WI38 (cell line): ENCODE measurements around the gene CRYM.

ENCODE experiments used
- H3K4me3 ChIP-seq: 2 replicates; pipeline ENCODE4 v1.5.1; 2011; ENCODE audit warnings: low read depth, mild to moderate bottlenecking, control low read depth, low read length
- CTCF ChIP-seq: IDR thresholded peaks from 2 replicates; pipeline ENCODE4 v1.5.1; 2012; ENCODE audit warnings: low read depth, mild to moderate bottlenecking, control low read depth, low read length

The CRYM gene

GRCh38 chr16:21284414-21284813 is 6.3 kb upstream of the CRYM start:
- no peak overlapping the region; the same call in 1 of the 2 replicates for H3K4me3 ChIP-seq
- TF ChIP-seq CTCF = no peak

- TF ChIP-seq CTCF = peak; percentile 61
- H3K4me3 ChIP-seq = peak overlapping the region; percentile 56
These were observed 5.6 kb upstream of the CRYM start for GRCh38 chr16:21283521-21284289.

GRCh38 chr16:21281698-21282389 is 3.8 kb upstream of the CRYM start:
- no peak for TF ChIP-seq CTCF
- no peak overlapping the region for H3K4me3 ChIP-seq

- no peak for TF ChIP-seq CTCF
- H3K4me3 ChIP-seq = no peak overlapping the region
These were observed 1.4 kb upstream of the CRYM start for GRCh38 chr16:21279501-21279900.

- no peak overlapping the region; the same call in 1 of the 2 replicates for H3K4me3 ChIP-seq
These were observed 804 bp downstream of the CRYM start for GRCh38 chr16:21277045-21277926.

GRCh38 chr16:21276090-21276489 is 2.0 kb downstream of the CRYM start:
- H3K4me3 ChIP-seq = no peak overlapping the region
- TF ChIP-seq CTCF = no peak

More at GRCh38 chr16:21277045-21277926, 804 bp downstream of the CRYM start:
- no peak for TF ChIP-seq CTCF
